HG03558 (cell line): ENCODE results near the gene VWA3B.
"Not testable (repeated sequence)": the region's sequence is repeated elsewhere in the genome, so short reads cannot be mapped to it uniquely, and the experiment has no call there.

Source experiments
- ATAC-seq: cut with Tn5 transposase; IDR thresholded peaks from one replicate; pipeline ENCODE4 v1.9.1; 2021; ENCODE audit warnings: moderate number of reproducible peaks; ENCODE audit not compliant: unreplicated experiment; ENCODE audit errors: extremely low read depth

Gene VWA3B

GRCh38 chr2:98084151-98084868 is 2.7 kb upstream of the VWA3B start:
- no peak for ATAC-seq

- no peak for ATAC-seq
Observed at GRCh38 chr2:98084869-98085238, 2.1 kb upstream of the VWA3B start.

- ATAC-seq: no peak
Observed at GRCh38 chr2:98085649-98086048, 1.3 kb upstream of the VWA3B start.

- ATAC-seq: no peak
Observed at GRCh38 chr2:98087447-98088020, 567 bp downstream of the VWA3B start.

- ATAC-seq: no peak
Observed at GRCh38 chr2:98088261-98088660, 1.3 kb downstream of the VWA3B start.

- ATAC-seq: no peak
Observed at GRCh38 chr2:98089941-98090340, 3.0 kb downstream of the VWA3B start.

- ATAC-seq: no peak
Observed at GRCh38 chr2:98090951-98091350, 4.0 kb downstream of the VWA3B start.

- no peak for ATAC-seq
Observed at GRCh38 chr2:98091738-98092137, 4.8 kb downstream of the VWA3B start.

GRCh38 chr2:98093146-98093545 is 6.2 kb downstream of the VWA3B start:
- ATAC-seq: no peak

GRCh38 chr2:98093611-98094010 is 6.6 kb downstream of the VWA3B start:
- ATAC-seq: no peak

- no peak for ATAC-seq
Observed at GRCh38 chr2:98099939-98100743, 13.2 kb downstream of the VWA3B start.

GRCh38 chr2:98102315-98102714 is 15.3 kb downstream of the VWA3B start:
- ATAC-seq: not testable (repeated sequence)

GRCh38 chr2:98102878-98103277 is 15.9 kb downstream of the VWA3B start:
- ATAC-seq: no peak

GRCh38 chr2:98108110-98108509 is 21.1 kb downstream of the VWA3B start:
- no peak for ATAC-seq

GRCh38 chr2:98110741-98111140 is 23.8 kb downstream of the VWA3B start:
- ATAC-seq: no peak

- ATAC-seq: no peak
Observed at GRCh38 chr2:98114643-98115330, 27.8 kb downstream of the VWA3B start.

GRCh38 chr2:98118161-98118560 is 31.2 kb downstream of the VWA3B start:
- ATAC-seq: no peak

- no peak for ATAC-seq
Observed at GRCh38 chr2:98118852-98119251, 31.9 kb downstream of the VWA3B start.

GRCh38 chr2:98121149-98121548 is 34.2 kb downstream of the VWA3B start:
- ATAC-seq: no peak

- ATAC-seq: no peak
Observed at GRCh38 chr2:98122524-98122923, 35.6 kb downstream of the VWA3B start.

- no peak for ATAC-seq
Observed at GRCh38 chr2:98123286-98123685, 36.3 kb downstream of the VWA3B start.
